DMS53 treated with DMSO at 0.1 percent for 48 hours (cell line): Measurements from ENCODE around the gene MAP7.
"Not testable (repeated sequence)": the region's sequence is repeated elsewhere in the genome, so short reads cannot be mapped to it uniquely, and the experiment has no call there.

Experiments
- DNase-seq: peaks from one replicate; lab custom pipeline; 2025; ENCODE audit not compliant: unreplicated experiment; lab: John Stamatoyannopoulos, UW

Gene MAP7

DNA sequence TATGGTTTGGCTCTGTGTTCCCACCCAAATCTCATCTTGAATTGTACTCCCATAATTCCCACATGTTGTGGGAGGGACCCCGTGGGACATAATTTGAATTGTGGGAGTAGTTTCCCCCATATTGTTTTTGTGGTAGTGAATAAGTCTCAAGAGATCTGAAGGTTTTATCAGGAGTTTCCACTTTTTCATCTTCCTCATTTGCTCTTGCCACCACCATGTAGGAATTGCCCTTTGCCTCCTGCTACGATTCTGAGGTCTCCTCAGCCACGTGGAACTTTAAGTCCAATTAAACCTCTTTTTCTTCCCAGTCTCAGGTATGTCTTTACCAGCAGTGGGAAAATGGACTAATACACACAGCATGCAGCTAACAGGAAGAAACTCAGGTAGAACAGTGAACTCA, 151.8 kb downstream of the MAP7 start:
- no peak for DNase-seq

GRCh38 chr6:136396908-136397307, 153.3 kb downstream of the MAP7 start:
- no peak for DNase-seq

DNA sequence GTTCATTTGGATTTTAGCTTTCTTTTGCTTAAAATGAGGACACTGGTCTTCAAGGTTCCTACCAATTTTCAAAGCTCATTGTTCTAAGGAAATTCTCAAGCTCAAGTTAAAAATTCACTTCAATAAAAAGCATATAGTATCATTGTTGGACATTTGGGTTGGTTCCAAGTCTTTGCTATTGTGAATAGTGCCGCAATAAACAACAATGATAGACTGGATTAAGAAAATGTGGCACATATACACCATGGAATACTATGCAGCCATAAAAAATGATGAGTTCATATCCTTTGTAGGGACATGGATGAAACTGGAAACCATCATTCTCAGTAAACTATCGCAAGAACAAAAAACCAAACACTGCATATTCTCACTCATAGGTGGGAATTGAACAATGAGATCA, 159.3 kb downstream of the MAP7 start:
- DNase-seq: not testable (repeated sequence)

DNA sequence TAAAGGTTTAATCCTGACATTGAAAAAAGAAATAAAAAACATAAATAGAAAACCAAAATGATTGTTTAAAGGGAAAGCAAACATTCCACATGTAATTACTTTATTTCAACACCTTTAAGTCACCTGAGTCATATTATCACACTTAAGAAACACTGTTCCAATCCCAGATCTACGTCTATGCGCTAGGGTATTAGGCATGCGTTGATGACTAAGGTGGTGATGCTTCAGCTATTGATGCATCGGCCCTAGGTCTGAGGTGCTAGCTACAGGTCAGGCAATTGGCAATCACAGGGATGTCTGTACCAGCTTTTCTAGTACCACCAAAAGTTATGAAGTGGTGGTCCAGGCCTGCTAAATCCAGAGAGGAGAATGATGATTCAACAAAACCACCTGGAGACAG, 162.9 kb downstream of the MAP7 start:
- DNase-seq: no peak

DNA sequence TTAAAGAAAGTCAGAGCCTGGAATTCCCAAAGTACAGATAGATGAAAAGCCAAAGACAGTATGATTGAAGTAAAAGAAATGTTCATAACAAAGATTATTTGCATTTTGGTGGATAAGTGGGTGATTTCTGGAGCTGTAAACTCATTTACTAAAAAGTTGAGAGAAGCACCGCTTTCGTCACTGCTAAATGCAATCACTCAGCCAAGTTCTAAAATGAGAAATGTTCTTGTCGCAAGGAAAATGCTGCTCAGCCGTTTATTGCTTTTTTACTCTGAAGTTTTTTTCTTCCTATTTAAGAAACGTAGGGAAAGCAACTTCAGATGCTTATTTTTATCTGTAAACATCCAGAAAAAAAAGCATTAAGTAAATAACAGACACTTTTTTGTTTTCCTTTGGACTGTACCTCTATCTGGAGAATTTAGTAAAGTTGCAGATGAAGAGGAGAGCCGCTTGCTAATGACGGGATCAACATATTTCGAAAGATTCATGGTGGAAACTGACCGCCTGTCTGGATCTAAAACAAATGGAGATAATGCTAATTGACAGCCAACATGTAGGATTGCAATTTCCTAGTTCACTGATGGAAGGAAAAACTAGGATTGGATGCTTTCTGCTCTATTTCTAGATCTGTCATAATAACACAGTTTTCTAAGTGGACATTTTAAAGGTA, 166.8 kb downstream of the MAP7 start:
- DNase-seq: no peak

- no peak for DNase-seq
These were observed 167.5 kb downstream of the MAP7 start for GRCh38 chr6:136382676-136383252.

DNA sequence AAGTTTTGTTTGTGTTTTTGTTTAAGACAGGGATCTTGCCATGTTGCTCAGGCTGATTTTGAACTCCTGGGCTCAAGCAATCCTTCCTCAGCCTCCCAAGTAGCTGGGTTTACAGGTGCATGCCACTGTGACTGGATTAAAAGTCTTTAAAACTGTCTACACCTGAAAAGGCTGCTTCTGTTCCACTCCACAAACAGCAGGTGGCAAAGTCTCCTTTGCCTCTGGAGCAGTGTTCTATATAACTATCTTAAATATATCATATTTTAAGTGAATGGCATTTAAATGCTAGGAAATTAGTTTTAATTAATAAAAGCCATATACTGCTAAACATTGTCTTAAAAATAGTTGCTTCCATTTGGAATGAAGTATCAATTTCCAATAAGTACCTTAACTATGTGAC, 171.3 kb downstream of the MAP7 start:
- DNase-seq: no peak

- DNase-seq: not testable (repeated sequence)
These were observed 174.4 kb downstream of the MAP7 start for GRCh38 chr6:136375836-136376235.

DNA sequence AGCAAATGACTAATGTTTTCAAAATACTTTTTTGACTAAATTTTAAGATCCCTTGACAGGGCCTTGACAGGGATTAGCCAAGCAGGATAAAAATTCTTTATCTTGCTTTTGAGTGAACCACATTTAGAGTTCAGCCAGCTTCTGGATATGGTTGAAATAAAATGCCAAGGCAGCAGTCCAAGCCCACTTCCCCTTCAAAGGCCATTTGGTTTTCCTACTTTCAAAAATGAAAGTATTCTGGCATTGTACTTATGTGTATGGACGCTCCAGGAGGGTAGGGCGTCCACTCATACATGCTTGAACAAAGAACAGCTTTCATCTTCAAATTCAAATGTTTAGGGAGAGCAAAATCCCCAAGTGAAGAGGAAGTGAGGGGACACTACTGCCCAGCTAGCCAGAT, 178.3 kb downstream of the MAP7 start:
- no peak for DNase-seq

DNA sequence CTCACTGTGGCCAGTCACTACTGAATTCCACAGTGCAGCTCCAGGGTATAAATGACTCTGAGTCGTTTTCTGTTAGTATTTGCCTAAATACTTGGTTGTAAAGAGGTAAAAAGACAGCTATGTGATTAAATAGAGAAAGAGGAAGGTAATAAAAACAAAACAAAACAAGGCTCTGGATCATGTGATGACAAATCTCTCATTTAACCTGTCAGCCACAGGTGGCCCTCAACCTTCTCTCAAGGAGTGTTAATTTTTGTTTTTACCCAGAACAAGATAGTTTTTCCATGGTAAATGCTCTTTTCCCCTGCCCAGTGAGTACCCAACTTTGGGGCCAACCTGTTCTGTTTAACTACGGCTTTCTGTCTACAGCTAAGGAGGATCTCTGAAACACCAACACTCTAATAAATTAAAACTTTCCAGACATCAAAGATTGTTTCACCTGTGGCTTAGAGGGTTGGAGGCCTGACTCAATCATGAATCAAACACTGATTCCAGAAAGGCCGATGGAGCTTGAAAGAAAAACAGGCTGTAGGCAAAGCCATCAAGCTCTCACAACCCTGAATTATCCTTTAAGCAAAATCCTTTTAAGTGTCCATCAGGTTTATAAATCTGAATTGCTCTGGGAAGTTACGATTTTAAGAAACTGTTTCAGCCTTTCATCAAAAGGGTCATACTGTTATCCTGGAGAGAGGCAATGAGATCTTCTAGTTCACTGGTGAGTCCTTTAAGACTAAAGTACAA, 179.1 kb downstream of the MAP7 start:
- DNase-seq: no peak

- no peak for DNase-seq
These were observed 184.4 kb downstream of the MAP7 start for GRCh38 chr6:136365776-136366354.

- no peak for DNase-seq
These were observed 187.5 kb downstream of the MAP7 start for GRCh38 chr6:136362421-136363356.

- no peak for DNase-seq
These were observed 188.4 kb downstream of the MAP7 start for GRCh38 chr6:136361787-136362186.

GRCh38 chr6:136360783-136361182, 189.4 kb downstream of the MAP7 start:
- no peak for DNase-seq

GRCh38 chr6:136359851-136360250, 190.4 kb downstream of the MAP7 start:
- DNase-seq: no peak

- no peak for DNase-seq
These were observed 198.6 kb downstream of the MAP7 start for GRCh38 chr6:136351518-136352110.

GRCh38 chr6:136350914-136351313, 199.3 kb downstream of the MAP7 start:
- DNase-seq: no peak

- no peak for DNase-seq
These were observed 202.4 kb downstream of the MAP7 start for GRCh38 chr6:136347847-136348246.

GRCh38 chr6:136345145-136345544, 205.1 kb downstream of the MAP7 start:
- DNase-seq: no peak

DNA sequence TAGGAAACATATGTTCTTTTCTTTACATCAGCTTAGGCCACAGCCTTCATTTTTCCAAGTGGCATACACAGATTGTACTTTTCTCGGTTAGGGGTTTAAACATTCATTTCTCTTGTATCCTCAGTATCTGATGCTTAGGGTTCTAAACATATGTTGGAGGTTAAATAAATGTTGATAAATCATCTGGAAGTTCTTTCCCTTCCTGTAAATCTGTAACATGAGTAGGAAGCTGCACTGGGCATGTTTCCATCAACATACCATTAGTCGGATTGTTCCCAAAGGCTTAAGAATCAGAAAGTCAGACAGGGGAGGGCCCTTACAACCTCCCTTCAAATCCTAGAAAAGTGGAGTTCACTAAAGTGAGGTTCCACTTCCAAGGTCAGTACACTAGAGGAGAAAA, 205.8 kb downstream of the MAP7 start:
- no peak for DNase-seq

- DNase-seq: no peak
These were observed 206.5 kb downstream of the MAP7 start for GRCh38 chr6:136343700-136344099.
